NB4 (cell line): ENCODE results near the gene CD70.

Source experiments
- MAX ChIP-seq: IDR thresholded peaks from 2 replicates; pipeline ENCODE4 v1.6.1; 2011; ENCODE audit warnings: low read depth, low read length
- MYC ChIP-seq: IDR thresholded peaks from 2 replicates; pipeline ENCODE4 v1.6.1; 2011; ENCODE audit warnings: low read depth, low read length
- POLR2A ChIP-seq: IDR thresholded peaks from 2 replicates; pipeline ENCODE4 v1.6.1; 2011; ENCODE audit warnings: mild to moderate bottlenecking; ENCODE audit not compliant: insufficient read length; ENCODE audit errors: extremely low read depth
- TF ChIP-seq, protein P1 (sequence below): IDR thresholded peaks from one replicate; pipeline ENCODE4 v1.5.1; 2012; ENCODE audit warnings: low read depth, low read length

DNA sequence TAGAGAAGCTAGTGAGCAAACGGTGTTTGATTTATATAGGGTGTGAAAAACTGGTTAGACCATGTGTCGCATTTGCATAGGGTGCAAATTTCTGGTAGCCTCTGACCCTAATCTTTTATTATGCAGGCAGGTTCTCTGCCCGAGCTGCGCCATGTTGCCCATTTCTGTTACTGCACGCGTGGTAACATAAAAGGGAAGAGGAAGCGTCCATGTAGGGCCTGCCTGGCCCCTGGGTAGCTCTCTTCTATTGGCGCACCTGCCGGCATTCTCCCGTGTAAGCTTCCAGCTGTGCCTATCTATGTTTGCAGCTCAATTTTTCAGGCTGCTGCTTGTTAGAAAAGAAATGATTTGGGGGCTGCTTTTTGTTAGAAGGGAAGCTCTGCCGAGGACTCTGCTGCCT, 14.0 kb upstream of the CD70 start:
- TF ChIP-seq, protein P1, sequence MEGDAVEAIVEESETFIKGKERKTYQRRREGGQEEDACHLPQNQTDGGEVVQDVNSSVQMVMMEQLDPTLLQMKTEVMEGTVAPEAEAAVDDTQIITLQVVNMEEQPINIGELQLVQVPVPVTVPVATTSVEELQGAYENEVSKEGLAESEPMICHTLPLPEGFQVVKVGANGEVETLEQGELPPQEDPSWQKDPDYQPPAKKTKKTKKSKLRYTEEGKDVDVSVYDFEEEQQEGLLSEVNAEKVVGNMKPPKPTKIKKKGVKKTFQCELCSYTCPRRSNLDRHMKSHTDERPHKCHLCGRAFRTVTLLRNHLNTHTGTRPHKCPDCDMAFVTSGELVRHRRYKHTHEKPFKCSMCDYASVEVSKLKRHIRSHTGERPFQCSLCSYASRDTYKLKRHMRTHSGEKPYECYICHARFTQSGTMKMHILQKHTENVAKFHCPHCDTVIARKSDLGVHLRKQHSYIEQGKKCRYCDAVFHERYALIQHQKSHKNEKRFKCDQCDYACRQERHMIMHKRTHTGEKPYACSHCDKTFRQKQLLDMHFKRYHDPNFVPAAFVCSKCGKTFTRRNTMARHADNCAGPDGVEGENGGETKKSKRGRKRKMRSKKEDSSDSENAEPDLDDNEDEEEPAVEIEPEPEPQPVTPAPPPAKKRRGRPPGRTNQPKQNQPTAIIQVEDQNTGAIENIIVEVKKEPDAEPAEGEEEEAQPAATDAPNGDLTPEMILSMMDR = no peak
- TF ChIP-seq POLR2A (no peak), MAX (no peak), MYC (no peak)
